GM12873 (cell line): ENCODE measurements around the gene OR1M1.

Experiments used
- CTCF ChIP-seq: IDR thresholded peaks from 2 replicates; pipeline ENCODE4 v1.5.1; 2012; ENCODE audit warnings: low read depth, mild to moderate bottlenecking, moderate library complexity, low read length, control low read depth; ENCODE audit not compliant: insufficient read depth; ENCODE audit errors: missing control alignments

The OR1M1 gene

DNA sequence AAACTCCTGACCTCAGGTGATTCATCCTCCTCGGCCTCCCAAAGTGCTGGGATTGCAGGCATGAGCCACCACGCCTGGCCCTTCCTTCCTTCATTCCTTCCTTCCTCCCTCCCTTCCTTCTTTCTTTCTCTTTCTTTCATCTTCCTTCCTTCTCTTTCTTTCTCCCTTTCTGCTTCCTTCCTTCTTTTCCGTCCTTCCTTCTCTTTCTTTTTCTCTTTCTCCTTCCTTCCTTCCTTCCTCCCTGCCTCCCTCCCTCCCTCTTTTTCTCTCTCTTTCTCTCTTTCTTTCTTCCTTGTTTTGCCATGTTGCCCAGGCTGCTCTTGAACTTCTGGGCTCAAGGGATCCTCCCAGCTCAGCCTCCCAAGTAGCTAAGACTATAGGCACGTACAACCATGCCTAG lies 40.2 kb upstream of the OR1M1 start:
- TF ChIP-seq CTCF: no peak

- TF ChIP-seq CTCF: no peak
Observed at GRCh38 chr19:9052894-9053293, 34.0 kb upstream of the OR1M1 start.

- no peak for TF ChIP-seq CTCF
Observed at GRCh38 chr19:9054207-9054606, 32.7 kb upstream of the OR1M1 start.

DNA sequence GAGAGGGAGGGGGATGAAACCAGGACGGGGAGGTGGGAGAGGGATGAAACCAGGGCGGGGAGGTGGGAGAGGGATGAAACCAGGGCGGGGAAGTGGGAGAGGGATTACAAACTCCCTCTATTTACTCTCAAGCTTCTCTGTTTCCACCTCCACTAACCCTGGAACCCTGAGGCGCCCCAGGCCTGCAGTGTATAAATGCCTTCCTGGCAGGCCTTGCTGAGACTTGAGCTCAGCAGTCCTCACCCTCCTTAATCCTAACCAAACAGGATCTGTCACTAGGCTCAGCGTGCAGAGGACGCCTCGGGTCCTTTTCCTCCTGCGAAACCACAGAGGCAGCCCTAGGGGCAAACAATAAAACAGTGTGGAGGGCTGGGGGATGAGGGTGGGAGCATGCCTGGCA lies 32.1 kb upstream of the OR1M1 start:
- no peak for TF ChIP-seq CTCF

GRCh38 chr19:9057505-9058258 lies 29.2 kb upstream of the OR1M1 start:
- TF ChIP-seq CTCF: no peak

- TF ChIP-seq CTCF: no peak
Observed at GRCh38 chr19:9058905-9059667, 27.8 kb upstream of the OR1M1 start.

DNA sequence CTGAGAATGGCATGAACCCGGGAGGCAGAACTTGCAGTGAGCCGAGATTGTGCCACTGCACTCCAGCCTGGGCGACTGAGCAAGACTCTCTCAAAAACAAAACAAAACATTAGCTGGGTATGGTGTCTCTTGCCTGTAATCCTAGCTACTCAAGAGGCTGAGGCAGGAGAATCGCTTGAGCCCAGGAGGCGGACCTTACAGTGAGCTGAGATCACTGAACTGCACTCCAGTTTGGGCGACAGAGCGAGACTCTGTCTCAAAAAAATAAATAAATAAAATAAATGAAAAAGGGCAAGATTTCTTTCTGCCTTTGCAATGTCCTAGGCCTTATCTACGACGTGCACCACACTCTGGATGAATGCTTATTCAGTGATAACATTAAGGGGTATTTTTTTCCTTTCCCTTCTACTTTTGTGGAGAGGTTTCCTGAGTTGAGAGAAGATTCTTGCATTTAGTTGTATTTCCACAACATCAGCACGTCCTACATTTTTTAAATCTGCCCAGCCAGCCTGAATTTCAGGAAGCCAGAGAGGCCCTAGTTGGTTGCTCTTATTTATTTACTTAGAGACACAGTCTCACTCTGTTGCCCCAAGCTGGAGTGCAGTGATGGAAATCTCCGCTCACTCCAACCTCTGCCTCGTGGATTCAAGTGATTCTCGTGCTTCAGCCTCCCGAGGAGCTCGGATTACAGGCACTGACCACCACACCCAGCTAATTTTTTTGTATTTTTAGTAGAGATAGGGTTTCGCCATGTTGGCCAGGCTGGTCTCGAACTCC lies 26.1 kb upstream of the OR1M1 start:
- TF ChIP-seq CTCF: no peak
